ENCODE data around the gene ZNF143. TPM values are rescaled to one million over a fixed set of nuclear protein-coding genes. Genes with fewer than 3 reads are reported as not detected.

The ZNF143 gene
- total RNA-seq, 1 donor from 2014 or later, result 38.6 TPM

DNA sequence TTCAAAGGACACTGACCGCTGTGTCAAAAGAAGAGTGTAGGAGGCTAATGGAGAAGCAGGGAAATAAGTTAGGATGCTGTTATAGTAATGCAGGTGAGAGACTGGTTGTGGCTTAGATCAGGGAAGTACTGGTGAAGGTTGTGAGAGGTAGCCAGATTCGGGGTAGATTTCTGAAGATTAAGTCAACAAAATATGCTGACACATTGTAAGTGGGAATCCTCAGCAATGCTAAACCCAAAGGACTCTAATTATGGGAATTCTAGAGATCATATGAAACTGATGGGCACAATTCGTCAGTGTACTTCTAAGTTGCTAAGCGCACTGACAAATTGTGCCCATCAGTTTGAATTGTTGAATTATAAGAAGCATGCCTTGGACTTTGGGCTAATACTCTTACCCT is 10.0 kb downstream of the ZNF143 start:
- no peaks in the 10 kb centered on the region for H3K9me3 Mint-ChIP-seq
- no peak for DNase-seq
- intact Hi-C loops (cut with micrococcal nuclease), result no loop called here
- peaks cover 7% of the 10 kb centered on the region for H3K4me1 Mint-ChIP-seq
- no peak overlapping the region for H3K27ac Mint-ChIP-seq
- H3K36me3 Mint-ChIP-seq (ENCODE audit: low read depth), result peaks cover 36% of the 10 kb centered on the region
- no peak overlapping the region for H3K4me3 Mint-ChIP-seq
- H3K27me3 Mint-ChIP-seq, result no peaks in the 10 kb centered on the region

DNA sequence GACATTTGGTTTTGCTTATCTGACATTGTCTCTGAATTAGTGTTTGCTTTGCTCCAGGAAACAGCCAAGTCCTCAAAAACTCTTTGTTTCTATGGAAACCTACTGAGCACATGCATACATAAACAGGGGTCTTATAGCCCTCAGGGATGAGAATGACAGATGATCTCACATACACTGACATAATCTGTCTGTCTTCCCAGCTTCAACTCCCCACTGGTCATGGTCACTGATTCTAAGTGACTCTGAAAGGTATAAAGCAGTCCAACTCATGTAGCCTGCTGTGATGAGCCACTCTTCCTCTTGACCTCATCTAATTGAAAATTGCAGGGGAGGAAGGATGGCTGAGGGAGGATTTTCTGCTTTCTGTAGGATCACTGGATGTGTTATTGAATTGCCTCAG is 12.6 kb downstream of the ZNF143 start:
- DNase-seq, result no peak
- intact Hi-C loops (cut with micrococcal nuclease), result no loop called here
- Mint-ChIP-seq H3K36me3 (ENCODE audit: low read depth) (peaks cover 44% of the 10 kb centered on the region), H3K4me1 (peaks cover 7% of the 10 kb centered on the region), H3K27me3 (no peaks in the 10 kb centered on the region), H3K4me3 (no peak overlapping the region), H3K9me3 (no peaks in the 10 kb centered on the region), H3K27ac (no peak overlapping the region)

GRCh38 chr11:9479899-9480298 is 19.1 kb downstream of the ZNF143 start:
- Mint-ChIP-seq H3K27ac (no peak overlapping the region), H3K9me3 (no peaks in the 10 kb centered on the region), H3K36me3 (ENCODE audit: low read depth) (peaks cover 35% of the 10 kb centered on the region), H3K4me3 (no peak overlapping the region), H3K4me1 (no peaks in the 10 kb centered on the region), H3K27me3 (no peaks in the 10 kb centered on the region)
- intact Hi-C loops (cut with micrococcal nuclease), result no loop called here
- no peak for DNase-seq

- intact Hi-C loops (cut with micrococcal nuclease), result no loop called here
- H3K36me3 Mint-ChIP-seq (ENCODE audit: low read depth), result peaks cover 25% of the 10 kb centered on the region
- H3K4me1 Mint-ChIP-seq, result peaks cover 2% of the 10 kb centered on the region
- no peaks in the 10 kb centered on the region for H3K9me3 Mint-ChIP-seq
- H3K27me3 Mint-ChIP-seq, result no peaks in the 10 kb centered on the region
- no peak for DNase-seq
- no peak overlapping the region for H3K27ac Mint-ChIP-seq
- H3K4me3 Mint-ChIP-seq, result no peak overlapping the region
Measured at GRCh38 chr11:9489080-9489765, 28.4 kb downstream of the ZNF143 start.

DNA sequence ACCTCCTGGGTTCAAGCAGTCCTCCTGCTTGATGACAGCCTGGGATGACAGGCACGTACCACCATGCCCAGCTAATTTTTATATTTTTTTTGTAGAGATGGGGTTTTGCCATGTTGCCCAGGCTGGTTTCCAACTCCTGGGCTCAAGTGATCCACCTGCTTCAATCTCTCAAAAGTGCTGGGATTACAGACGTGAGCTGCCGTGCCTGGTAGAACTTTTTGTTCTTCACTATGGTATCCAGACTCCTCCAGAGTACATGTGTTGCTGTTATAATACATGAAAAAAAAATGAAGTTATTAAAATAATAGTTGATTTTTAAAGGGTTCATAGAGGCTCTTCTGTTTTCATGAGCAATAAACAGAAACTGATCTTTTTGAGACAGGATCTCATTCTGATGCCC is 29.6 kb downstream of the ZNF143 start:
- intact Hi-C loops (cut with micrococcal nuclease), result no loop called here
- Mint-ChIP-seq H3K4me1 (peaks cover 2% of the 10 kb centered on the region), H3K27me3 (no peaks in the 10 kb centered on the region), H3K9me3 (no peaks in the 10 kb centered on the region), H3K4me3 (no peak overlapping the region), H3K36me3 (ENCODE audit: low read depth) (peaks cover 26% of the 10 kb centered on the region), H3K27ac (no peak overlapping the region)
- DNase-seq, result no peak

GRCh38 chr11:9493492-9493891 is 32.7 kb downstream of the ZNF143 start:
- no peaks in the 10 kb centered on the region for H3K4me1 Mint-ChIP-seq
- DNase-seq, result no peak
- intact Hi-C loops (cut with micrococcal nuclease), result no loop called here
- no peaks in the 10 kb centered on the region for H3K9me3 Mint-ChIP-seq
- peaks cover 33% of the 10 kb centered on the region for H3K36me3 Mint-ChIP-seq (ENCODE audit: low read depth)
- H3K27me3 Mint-ChIP-seq, result no peaks in the 10 kb centered on the region
- no peak overlapping the region for H3K27ac Mint-ChIP-seq
- no peak overlapping the region for H3K4me3 Mint-ChIP-seq

DNA sequence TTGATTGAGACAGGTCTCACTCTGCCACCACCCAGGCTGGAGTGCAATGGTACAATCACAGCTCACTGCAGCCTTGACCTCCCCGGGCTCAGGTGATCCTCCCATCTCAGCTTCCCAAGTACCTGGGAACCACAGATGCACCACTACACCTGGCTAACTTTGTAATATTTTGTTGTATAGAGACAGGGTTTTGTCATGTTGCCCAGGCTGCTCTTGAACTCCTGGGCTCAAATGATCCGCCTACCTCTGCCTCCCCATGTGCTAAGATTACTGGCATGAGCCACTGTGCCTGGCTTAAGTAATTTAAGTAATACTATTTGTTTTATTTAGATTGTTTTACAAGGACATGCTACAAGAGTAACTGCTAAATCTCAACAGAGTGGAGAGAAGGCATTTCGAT is 33.5 kb downstream of the ZNF143 start:
- Mint-ChIP-seq H3K4me3 (no peak overlapping the region), H3K9me3 (no peaks in the 10 kb centered on the region), H3K27ac (no peak overlapping the region), H3K36me3 (ENCODE audit: low read depth) (peaks cover 33% of the 10 kb centered on the region), H3K4me1 (no peaks in the 10 kb centered on the region), H3K27me3 (no peaks in the 10 kb centered on the region)
- intact Hi-C loops (cut with micrococcal nuclease), result no loop called here
- DNase-seq, result no peak

GRCh38 chr11:9495803-9496514 is 35.1 kb downstream of the ZNF143 start:
- intact Hi-C loops (cut with micrococcal nuclease), result no loop called here
- no peak overlapping the region for H3K4me3 Mint-ChIP-seq
- H3K27me3 Mint-ChIP-seq, result no peaks in the 10 kb centered on the region
- H3K4me1 Mint-ChIP-seq, result no peaks in the 10 kb centered on the region
- H3K27ac Mint-ChIP-seq, result no peak overlapping the region
- H3K9me3 Mint-ChIP-seq, result no peaks in the 10 kb centered on the region
- no peak for DNase-seq
- H3K36me3 Mint-ChIP-seq (ENCODE audit: low read depth), result peaks cover 34% of the 10 kb centered on the region

DNA sequence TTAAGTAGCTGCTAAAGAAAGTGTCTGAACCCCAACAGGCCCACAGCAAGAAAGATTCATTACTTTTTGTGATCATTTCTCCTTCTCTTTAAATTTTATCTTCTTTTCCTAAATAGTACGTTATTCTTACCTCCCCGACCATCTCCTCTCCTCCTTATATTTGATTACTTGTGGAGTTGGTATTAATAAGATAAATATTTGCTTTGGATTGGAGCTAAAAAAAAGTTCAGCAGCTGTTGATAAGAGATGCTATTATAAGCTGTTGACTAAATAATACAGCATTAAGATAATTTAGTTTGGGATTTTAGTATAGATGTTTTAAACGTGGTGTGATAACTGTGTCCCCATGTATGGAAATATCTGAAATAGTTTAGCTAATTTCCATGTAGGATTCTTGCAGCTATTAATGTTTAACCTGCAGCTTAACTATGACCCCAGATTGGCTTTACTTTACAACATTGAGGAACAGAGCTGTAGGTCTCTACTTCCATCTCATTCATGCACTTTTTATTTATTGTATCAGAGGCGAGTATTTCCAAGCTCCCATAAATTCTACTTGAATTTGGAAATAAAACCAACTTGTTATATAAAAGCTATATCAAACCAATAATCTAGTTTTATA is 37.8 kb downstream of the ZNF143 start:
- Mint-ChIP-seq H3K4me3 (no peak overlapping the region), H3K9me3 (no peaks in the 10 kb centered on the region), H3K4me1 (no peaks in the 10 kb centered on the region), H3K36me3 (ENCODE audit: low read depth) (peaks cover 39% of the 10 kb centered on the region), H3K27me3 (no peaks in the 10 kb centered on the region), H3K27ac (no peak overlapping the region)
- intact Hi-C loops (cut with micrococcal nuclease), result no loop called here
- DNase-seq, result no peak

GRCh38 chr11:9506489-9507276 is 45.9 kb downstream of the ZNF143 start:
- Mint-ChIP-seq H3K27me3 (no peaks in the 10 kb centered on the region), H3K4me1 (peaks cover 13% of the 10 kb centered on the region), H3K36me3 (ENCODE audit: low read depth) (peaks cover 22% of the 10 kb centered on the region), H3K4me3 (no peak overlapping the region), H3K27ac (no peak overlapping the region), H3K9me3 (no peaks in the 10 kb centered on the region)
- peak; percentile 93 for DNase-seq
- intact Hi-C loops (cut with micrococcal nuclease), result loop anchor here (2.0 to 5.0 kb wide), 4 partner anchors 44 to 490 kb away; partner anchors contain the start of gene ZNF143

DNA sequence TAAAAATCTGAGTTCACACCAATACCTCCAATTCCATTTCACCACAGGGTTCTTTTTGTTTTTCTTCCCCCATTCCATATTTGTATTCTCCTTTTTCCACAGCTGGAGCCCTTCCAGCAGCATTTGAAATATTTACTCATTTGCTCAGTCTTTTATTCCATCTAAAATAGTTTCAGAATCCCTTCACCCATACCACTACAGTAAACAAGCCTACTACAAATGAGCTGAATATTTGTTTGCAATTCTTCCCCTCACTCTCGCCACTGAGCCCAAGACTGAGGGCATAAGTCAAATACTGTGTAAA is 46.4 kb downstream of the ZNF143 start:
- no peak overlapping the region for H3K4me3 Mint-ChIP-seq
- H3K27me3 Mint-ChIP-seq, result no peaks in the 10 kb centered on the region
- peaks cover 13% of the 10 kb centered on the region for H3K4me1 Mint-ChIP-seq
- peaks cover 25% of the 10 kb centered on the region for H3K36me3 Mint-ChIP-seq (ENCODE audit: low read depth)
- no peak overlapping the region for H3K27ac Mint-ChIP-seq
- H3K9me3 Mint-ChIP-seq, result no peaks in the 10 kb centered on the region
- no peak for DNase-seq
- intact Hi-C loops (cut with micrococcal nuclease), result loop anchor here (2.0 to 5.0 kb wide), 4 partner anchors 45 to 490 kb away; partner anchors contain the start of gene ZNF143

GRCh38 chr11:9509041-9509440 is 48.2 kb downstream of the ZNF143 start:
- H3K27ac Mint-ChIP-seq, result no peak overlapping the region
- peaks cover 39% of the 10 kb centered on the region for H3K36me3 Mint-ChIP-seq (ENCODE audit: low read depth)
- peaks cover 13% of the 10 kb centered on the region for H3K4me1 Mint-ChIP-seq
- no peaks in the 10 kb centered on the region for H3K27me3 Mint-ChIP-seq
- intact Hi-C loops (cut with micrococcal nuclease), result loop anchor here (5.0 kb wide), 2 partner anchors 47 to 247 kb away; partner anchors contain the start of gene ZNF143
- no peak for DNase-seq
- no peak overlapping the region for H3K4me3 Mint-ChIP-seq
- no peaks in the 10 kb centered on the region for H3K9me3 Mint-ChIP-seq

- H3K27ac Mint-ChIP-seq, result no peak overlapping the region
Measured at GRCh38 chr11:9512370-9513019, 51.7 kb downstream of the ZNF143 start.

More at GRCh38 chr11:9512370-9513019, 51.7 kb downstream of the ZNF143 start:
- peaks cover 63% of the 10 kb centered on the region for H3K36me3 Mint-ChIP-seq (ENCODE audit: low read depth)
- peaks cover 10% of the 10 kb centered on the region for H3K4me1 Mint-ChIP-seq
- DNase-seq, result no peak
- no peak overlapping the region for H3K4me3 Mint-ChIP-seq
- H3K9me3 Mint-ChIP-seq, result no peaks in the 10 kb centered on the region
- intact Hi-C loops (cut with micrococcal nuclease), result no loop called here
- H3K27me3 Mint-ChIP-seq, result no peaks in the 10 kb centered on the region

Measured in activated CD4-positive, alpha-beta T cell treated with anti-CD3 and anti-CD28 coated beads, Interleukin-2, amount 10 ng/mL, durations not matched to agents 24 days and 14 days (primary cell).